Measurements from ENCODE around the gene CCDC27. TPM values are rescaled to one million over a fixed set of nuclear protein-coding genes. Genes with fewer than 3 reads are reported as not detected.

Gene CCDC27
- total RNA-seq, 4 donors from 2014 or later = not detected

- no peak for DNase-seq
- TF ChIP-seq POLR2A (IDR thresholded peaks at IDR 0.05) (no peak), CTCF (IDR thresholded peaks at IDR 0.05) (no peak)
- Histone ChIP-seq H3K27me3 (no peaks in the 10 kb centered on the region), H3K27ac (no peak overlapping the region), H3K36me3 (peaks cover 0 to 36% (median 0%) of the 10 kb centered on the region in 3 donors), H3K9me3 (no peaks in the 10 kb centered on the region), H3K4me1 (peaks cover 5 to 20% (median 10%) of the 10 kb centered on the region in 4 donors), H3K4me3 (no peak overlapping the region)
These were observed 25.7 kb downstream of the CCDC27 start for GRCh38 chr1:3777647-3778589.

- no peaks in the 10 kb centered on the region for H3K9me3 ChIP-seq
- no peak overlapping the region for H3K27ac ChIP-seq
- H3K36me3 ChIP-seq = peaks cover 0 to 44% (median 0%) of the 10 kb centered on the region in 3 donors
- H3K4me1 ChIP-seq = peaks cover 5 to 18% (median 10%) of the 10 kb centered on the region in 4 donors
- no peak for TF ChIP-seq CTCF (IDR thresholded peaks at IDR 0.05)
- TF ChIP-seq POLR2A (IDR thresholded peaks at IDR 0.05) = no peak
- H3K27me3 ChIP-seq = no peaks in the 10 kb centered on the region
- no peak for DNase-seq
- H3K4me3 ChIP-seq = no peak overlapping the region
These were observed 26.5 kb downstream of the CCDC27 start for GRCh38 chr1:3778590-3779264.

DNA sequence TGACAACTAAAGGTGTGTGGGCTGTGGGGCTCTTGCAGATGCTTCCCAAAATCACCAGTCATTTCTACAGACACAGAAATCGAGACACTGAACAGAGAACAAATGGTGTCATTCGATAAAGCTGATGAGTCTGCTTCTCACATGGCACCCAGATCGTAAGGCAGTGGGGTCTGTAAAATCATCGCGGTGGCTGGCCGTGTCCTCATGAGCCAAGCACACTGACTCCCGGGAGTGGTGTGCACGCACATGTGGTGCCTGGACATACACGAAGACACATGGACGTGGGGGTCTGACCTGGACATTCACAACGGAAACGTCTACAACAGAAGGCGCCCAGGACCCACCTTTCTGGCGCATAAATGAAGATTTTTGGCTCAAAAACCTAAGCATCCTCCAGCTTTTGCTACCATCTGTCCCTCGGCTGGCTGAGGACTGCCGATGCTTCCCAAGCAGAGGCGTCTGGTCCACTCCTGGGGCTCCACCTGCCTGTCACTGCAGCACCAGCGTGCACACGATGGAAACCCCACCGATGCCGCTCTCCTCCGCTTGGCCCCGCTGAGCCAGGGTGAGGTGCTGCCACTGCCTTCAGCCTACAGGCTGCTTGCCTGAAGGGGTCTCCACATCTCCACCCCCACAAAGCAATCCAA is 27.1 kb downstream of the CCDC27 start:
- H3K27ac ChIP-seq = no peak overlapping the region
- H3K4me1 ChIP-seq = peaks cover 5 to 18% (median 10%) of the 10 kb centered on the region in 4 donors
- H3K27me3 ChIP-seq = no peaks in the 10 kb centered on the region
- H3K4me3 ChIP-seq = no peak overlapping the region
- H3K9me3 ChIP-seq = no peaks in the 10 kb centered on the region
- DNase-seq = no peak
- peaks cover 0 to 51% (median 0%) of the 10 kb centered on the region in 3 donors for H3K36me3 ChIP-seq
- TF ChIP-seq POLR2A (IDR thresholded peaks at IDR 0.05) (no peak), CTCF (IDR thresholded peaks at IDR 0.05) (no peak)

GRCh38 chr1:3779912-3780416 is 27.7 kb downstream of the CCDC27 start:
- TF ChIP-seq POLR2A (IDR thresholded peaks at IDR 0.05) (no peak), CTCF (IDR thresholded peaks at IDR 0.05) (no peak)
- no peak overlapping the region for H3K4me3 ChIP-seq
- no peaks in the 10 kb centered on the region for H3K9me3 ChIP-seq
- no peaks in the 10 kb centered on the region for H3K27me3 ChIP-seq
- peaks cover 0 to 57% (median 0%) of the 10 kb centered on the region in 3 donors for H3K36me3 ChIP-seq
- DNase-seq = no peak
- H3K27ac ChIP-seq = no peak overlapping the region
- H3K4me1 ChIP-seq = peaks cover 5 to 15% (median 8%) of the 10 kb centered on the region in 4 donors

- Histone ChIP-seq H3K27me3 (no peaks in the 10 kb centered on the region), H3K4me1 (peaks cover 0 to 6% (median 0%) of the 10 kb centered on the region in 4 donors), H3K4me3 (no peak overlapping the region), H3K9me3 (no peaks in the 10 kb centered on the region), H3K27ac (no peak overlapping the region), H3K36me3 (peaks cover 0 to 66% (median 0%) of the 10 kb centered on the region in 3 donors)
- TF ChIP-seq POLR2A (IDR thresholded peaks at IDR 0.05) (no peak), CTCF (IDR thresholded peaks at IDR 0.05) (no peak)
- no peak for DNase-seq
These were observed 28.7 kb downstream of the CCDC27 start for GRCh38 chr1:3780901-3781300.

Measured in Peyer's patch (tissue), 4 donors.